Measurements from ENCODE around the gene TFF3.

- no peak for TF ChIP-seq POLR2A (IDR thresholded peaks at IDR 0.05)
- TF ChIP-seq CTCF (IDR thresholded peaks at IDR 0.05 in 4 of 5, conservative IDR thresholded peaks at IDR 0.05 in 1 of 5) = no peak
These were observed 34.5 kb upstream of the TFF3 start for GRCh38 chr21:42349420-42350317.
